HG02759 (cell line): Measurements from ENCODE around the gene GIPC1.
A peak's percentile ranks its signal among the peaks of the same experiment; 100 is the strongest.

ENCODE experiments used
- ATAC-seq: cut with Tn5 transposase; IDR thresholded peaks from one replicate; pipeline ENCODE4 v1.9.1; 2021; ENCODE audit warnings: mild to moderate bottlenecking, moderate library complexity; ENCODE audit not compliant: unreplicated experiment

Gene GIPC1

DNA sequence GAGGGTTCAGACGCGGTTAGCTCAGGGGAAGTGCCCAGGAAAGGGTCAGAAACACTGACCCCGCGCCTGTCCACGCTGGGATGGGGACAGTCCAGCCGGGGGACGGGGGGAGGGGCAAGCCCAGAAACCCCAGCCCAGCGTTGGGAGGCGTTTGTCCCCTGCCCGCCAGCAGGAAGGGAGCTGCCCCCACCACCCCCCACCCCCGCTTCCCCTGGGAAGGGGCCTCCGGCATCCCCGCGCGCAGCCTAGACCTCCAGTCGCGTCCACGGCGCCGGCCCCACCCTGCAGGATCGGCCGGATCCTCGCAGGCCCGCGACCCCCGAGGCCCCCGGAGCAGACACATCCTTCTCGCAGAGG, 277 bp downstream of the GIPC1 start:
- peak; percentile 28 for ATAC-seq

GRCh38 chr19:14494910-14495671, 836 bp downstream of the GIPC1 start:
- no peak for ATAC-seq

DNA sequence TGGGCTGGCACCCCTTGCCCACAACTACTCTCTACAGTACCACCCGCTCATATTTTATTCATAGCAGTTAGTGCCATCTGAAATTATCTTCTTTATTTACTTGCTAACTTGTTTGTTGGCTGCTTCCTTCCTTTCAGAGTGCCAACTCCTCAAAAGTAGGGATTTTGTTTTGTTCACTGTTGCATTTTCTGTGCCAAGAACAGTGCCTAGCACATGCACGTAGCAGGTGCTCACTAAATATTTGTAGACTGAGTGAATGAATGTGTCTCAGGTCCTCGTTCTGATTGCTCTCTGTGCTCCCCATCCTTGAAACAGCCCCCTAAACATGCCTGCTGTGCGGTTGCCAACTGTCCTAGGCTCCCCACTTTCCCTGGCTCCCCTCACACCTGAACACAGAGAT, 1.5 kb downstream of the GIPC1 start:
- ATAC-seq, result no peak

DNA sequence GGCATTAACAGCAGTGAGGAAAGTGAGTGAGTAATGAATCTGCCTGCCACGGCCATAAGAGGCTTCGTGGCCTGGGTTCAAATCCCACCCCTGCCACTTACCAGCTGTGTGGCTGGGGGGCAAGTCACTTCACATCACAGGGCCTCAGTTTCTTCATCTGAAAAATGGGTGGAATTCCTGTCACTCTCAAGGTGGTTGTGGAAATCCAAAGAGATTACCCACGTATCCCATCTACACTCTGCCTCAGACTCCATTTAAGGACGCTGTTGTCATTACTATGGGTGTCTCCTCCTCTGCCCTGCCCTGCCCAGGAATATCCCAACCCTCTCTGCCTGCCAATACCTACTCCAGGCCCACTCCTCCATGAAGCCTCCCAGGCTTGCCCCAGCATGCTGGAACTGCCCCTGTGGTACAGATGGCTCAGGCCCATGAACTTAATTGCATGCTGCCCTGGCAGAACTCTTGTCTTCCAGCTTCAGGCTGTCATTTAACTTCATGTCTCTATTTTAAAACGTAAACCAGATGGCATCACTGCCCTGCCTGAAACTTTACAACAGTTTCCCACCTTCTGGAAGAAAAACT, 3.1 kb downstream of the GIPC1 start:
- no peak for ATAC-seq

DNA sequence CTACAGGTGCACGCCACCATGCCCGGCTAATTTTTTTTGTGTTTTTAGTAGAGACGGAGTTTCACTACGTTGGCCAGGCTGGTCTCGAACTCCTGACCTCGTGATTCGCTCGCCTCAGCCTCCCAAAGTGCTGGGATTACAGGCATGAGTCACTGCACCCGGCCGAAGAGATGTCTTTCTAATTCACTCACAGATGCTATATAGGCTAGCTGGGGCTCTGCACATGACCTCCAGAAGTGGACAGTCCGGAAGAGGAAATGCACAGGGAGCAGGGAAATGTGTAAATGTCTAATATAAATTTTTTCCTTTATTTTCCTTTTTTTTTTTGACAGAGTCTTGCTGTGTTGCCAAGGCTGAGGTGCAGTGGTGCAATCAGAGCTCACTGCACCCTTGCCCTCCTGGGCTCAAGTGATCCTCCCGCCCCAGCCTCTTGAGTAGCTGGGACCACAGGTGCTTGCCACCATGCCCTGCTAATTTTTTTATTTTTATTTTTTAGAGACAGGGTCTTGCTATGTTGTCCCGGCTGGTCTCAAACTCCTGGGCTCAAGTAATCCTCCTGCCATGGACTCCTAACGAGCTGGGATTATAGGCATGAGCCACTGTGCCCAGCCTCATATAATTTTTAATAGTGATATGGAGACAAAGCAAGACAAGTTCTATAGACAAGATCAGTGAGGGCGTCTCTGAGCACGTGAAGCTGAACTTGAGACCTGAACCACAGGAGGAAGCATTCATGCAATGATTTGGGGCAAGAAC, 8.4 kb downstream of the GIPC1 start:
- no peak for ATAC-seq

DNA sequence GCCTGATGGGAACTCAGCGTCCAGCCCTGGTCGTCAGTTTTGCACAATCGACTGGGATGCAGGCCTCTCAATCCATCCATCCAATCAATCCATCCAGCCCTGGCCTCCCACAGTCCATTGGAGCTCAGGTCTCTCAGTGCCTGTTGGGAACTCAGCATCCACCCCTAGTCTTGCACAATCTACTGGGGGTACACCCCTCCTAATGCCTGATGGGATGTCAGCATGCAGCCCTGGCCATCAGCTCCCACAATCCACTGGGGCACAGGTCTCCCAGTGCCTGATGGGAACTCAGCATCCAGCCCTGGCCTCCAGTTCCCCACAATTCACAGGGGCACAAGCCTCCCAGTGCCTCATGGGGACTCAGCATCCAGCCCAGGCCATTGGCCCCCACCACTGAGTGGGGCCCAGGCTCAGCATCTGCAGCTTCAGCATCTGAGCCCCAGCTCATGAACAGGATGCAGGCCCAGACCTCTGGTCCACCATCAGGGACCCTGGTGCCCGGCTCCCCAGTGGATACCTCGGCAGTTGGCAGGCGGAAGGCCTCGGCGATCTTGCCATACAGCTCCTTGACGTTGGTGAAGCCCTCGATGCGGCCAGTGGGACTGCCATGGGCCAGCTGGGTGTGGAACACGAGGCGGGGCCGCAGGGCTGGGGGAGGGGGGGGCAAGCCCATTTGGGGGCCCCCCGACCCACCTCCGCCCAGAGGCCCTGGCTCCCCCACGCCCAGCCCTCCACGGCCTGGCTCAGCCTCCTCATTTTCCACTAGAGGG, 13.6 kb downstream of the GIPC1 start:
- no peak for ATAC-seq

DNA sequence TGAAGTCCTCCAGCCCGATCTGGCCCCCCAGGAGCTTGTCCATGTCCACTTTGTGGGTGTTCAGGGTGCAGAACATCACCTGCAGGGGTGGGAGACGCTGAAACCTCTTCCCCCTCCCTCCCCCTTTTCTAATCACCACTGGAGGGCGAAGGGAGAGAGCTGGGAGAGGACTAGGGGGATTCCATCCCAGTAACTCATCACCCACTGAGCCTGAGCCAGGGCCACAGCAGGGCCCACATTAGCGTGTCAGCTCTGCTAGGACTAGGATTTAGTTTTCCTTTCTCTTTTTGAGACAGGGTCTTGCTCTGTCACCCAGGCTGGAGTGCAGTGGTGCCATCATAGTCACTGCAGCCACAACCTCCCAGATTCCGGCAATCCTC, 15.2 kb downstream of the GIPC1 start:
- ATAC-seq, result no peak

- no peak for ATAC-seq
Measured at GRCh38 chr19:14479975-14480699, 15.8 kb downstream of the GIPC1 start.

- no peak for ATAC-seq
Measured at GRCh38 chr19:14479309-14479974, 16.5 kb downstream of the GIPC1 start.

- no peak for ATAC-seq
Measured at GRCh38 chr19:14478113-14478545, 17.8 kb downstream of the GIPC1 start.

DNA sequence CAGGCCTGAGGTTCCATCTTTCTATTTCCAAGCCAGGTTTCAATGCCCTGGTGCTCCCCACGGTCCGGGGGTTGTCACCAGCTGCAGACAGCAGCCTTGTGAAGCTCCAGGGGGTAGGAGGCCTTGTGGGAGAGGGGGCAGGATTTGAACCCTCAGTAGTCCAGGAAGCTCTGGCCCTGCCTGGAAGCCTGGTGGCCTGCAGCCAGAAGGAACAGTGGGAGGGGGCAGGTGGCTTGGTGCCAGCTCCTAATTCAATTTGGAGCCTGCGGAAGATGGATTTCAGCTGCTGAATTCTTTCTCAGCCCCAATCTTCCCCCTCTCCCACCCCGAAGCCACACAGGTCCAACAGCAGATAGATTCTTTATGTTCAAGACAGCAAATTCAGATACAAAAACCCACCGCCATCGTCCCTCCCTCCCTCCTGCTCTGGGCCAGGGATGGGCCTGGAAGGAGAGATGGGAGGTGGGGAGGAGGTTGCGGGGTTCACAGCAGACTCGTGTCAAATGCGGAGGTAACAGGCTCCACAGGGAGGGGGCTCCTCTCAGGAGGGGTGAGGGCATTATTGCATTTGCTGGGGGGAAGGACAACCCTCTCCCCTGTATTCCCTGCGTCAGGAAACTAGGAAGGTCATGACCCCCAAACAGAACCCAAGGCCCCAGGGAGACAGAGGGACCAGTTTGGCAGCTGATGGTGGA, 18.4 kb downstream of the GIPC1 start:
- no peak for ATAC-seq

DNA sequence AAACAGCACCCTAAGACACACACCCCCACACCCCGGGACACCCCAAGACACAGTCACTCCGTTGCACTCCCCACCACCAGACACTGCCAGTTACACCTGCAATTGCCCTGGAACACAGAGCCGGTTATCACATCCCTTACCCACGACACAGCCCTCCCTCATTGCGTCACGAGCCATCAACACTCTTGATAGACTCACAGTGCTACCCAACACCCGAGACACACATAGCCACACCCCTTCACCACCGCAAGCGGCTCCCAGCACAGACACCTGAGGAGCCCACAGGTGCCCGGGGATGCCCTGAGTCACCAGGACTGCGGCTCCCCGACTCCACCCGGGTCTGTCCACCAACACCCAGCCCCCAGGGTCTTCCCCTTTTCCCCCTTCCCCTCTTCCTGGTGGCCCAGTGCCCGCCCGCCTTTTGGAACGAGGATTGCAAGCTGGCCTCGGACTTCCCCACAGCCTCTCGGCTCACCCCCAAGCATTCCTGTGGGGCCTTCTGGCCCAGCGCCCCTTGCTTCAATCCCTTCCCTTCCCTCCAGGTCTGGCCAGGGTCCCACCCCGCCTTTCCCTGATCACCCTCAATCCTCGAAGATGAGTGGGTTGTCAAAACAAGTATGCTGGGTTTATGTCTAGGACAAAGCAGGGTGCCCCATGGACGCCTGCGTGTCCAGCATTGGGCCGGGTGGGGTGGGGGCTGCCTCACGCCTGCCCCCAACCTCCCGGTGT, 19.1 kb downstream of the GIPC1 start:
- no peak for ATAC-seq

- no peak for ATAC-seq
Measured at GRCh38 chr19:14476327-14476672, 19.6 kb downstream of the GIPC1 start.

GRCh38 chr19:14475251-14476073, 20.5 kb downstream of the GIPC1 start, which contains the start of gene PTGER1:
Gene PTGER1, minus strand, starts transcription at chr19:14475354. Its CDS starts 1,034 bp downstream, at chr19:14474320.
- ATAC-seq, result no peak

DNA sequence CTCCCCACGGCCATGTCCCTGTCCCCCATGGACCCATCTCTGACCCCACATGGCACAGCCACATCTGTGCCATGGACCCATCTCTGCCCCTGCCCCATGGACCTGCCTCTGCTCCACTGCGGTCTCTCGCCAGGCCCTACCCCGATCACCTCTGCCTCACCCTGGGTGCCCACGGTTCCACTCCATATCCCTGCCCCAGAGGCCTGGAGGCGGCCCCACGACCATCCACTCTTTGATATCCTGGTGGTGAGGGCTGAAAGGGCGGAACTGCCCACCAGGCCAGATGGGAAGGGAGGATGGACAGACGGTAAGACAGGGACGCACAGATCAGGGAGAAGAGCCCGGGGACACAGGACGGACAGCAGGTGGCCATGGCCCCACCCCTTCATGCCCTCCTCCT, 21.1 kb downstream of the GIPC1 start:
- no peak for ATAC-seq

GRCh38 chr19:14473978-14474578, 21.8 kb downstream of the GIPC1 start:
- ATAC-seq, result no peak

GRCh38 chr19:14473073-14473977, 22.6 kb downstream of the GIPC1 start:
- ATAC-seq, result no peak
